GM23338 (cell line): ENCODE results near the gene SNX15. TPM values are rescaled to one million over a fixed set of nuclear protein-coding genes. Genes with fewer than 3 reads are reported as not detected.

ENCODE experiments used
- ATAC-seq: fragments of 200-7000 bp; cut with Tn5 transposase; 3 replicates; pipeline ENCODE4 v1.9.1; 2020
- DNase-seq: peaks from one replicate; pipeline ENCODE4 v3.0.0-alpha.2; 2015; ENCODE audit warnings: low spot score
- H2AFZ ChIP-seq: fragments of 200-600 bp; sonication (generic); 2 replicates; pipeline ENCODE4 v1.8.0; 2016; ENCODE audit warnings: antibody characterized with exemption, mild to moderate bottlenecking, moderate library complexity
- H3F3A ChIP-seq: fragments of 200-600 bp; sonication (generic); replicated peaks from 2 replicates; pipeline ENCODE4 v1.8.0; 2017; ENCODE audit warnings: antibody characterized with exemption, mixed run types, low read depth
- H3K27ac ChIP-seq: fragments of 200-600 bp; sonication (generic); 2 replicates; pipeline ENCODE4 v1.6.1; 2016; ENCODE audit warnings: low read depth
- H3K27me3 ChIP-seq: fragments of 200-600 bp; sonication (generic); 2 replicates; pipeline ENCODE4 v1.8.0; 2016; ENCODE audit warnings: mild to moderate bottlenecking, mixed run types, moderate library complexity; ENCODE audit not compliant: insufficient read depth
- H3K36me3 ChIP-seq: fragments of 200-600 bp; sonication (generic); 2 replicates; pipeline ENCODE4 v1.8.0; 2016; ENCODE audit warnings: mild to moderate bottlenecking; ENCODE audit not compliant: insufficient read depth
- H3K4me1 ChIP-seq: fragments of 200-600 bp; sonication (generic); 2 replicates; pipeline ENCODE4 v1.8.0; 2016; ENCODE audit warnings: mild to moderate bottlenecking, moderate library complexity; ENCODE audit not compliant: insufficient read depth
- H3K4me2 ChIP-seq: fragments of 200-600 bp; sonication (generic); 2 replicates; pipeline ENCODE4 v1.7.1; 2017; ENCODE audit warnings: mixed run types
- H3K4me3 ChIP-seq: fragments of 200-600 bp; sonication (generic); 2 replicates; pipeline ENCODE4 v1.6.1; 2016; ENCODE audit warnings: mixed run types
- H3K79me2 ChIP-seq: fragments of 200-600 bp; sonication (generic); replicated peaks from 2 replicates; pipeline ENCODE4 v1.8.0; 2017; ENCODE audit warnings: mild to moderate bottlenecking; ENCODE audit not compliant: insufficient read depth
- H3K9me2 ChIP-seq: fragments of 200-600 bp; sonication (generic); 2 replicates; pipeline ENCODE4 v1.8.0; 2017; ENCODE audit not compliant: insufficient read depth
- H4K20me1 ChIP-seq: fragments of 200-600 bp; sonication (generic); replicated peaks from 2 replicates; pipeline ENCODE4 v1.8.0; 2017; ENCODE audit warnings: mild to moderate bottlenecking; ENCODE audit not compliant: insufficient read depth
- H3K27ac Mint-ChIP-seq: 2 replicates; pipeline ENCODE4 v1.8.0; 2020; ENCODE audit warnings: inconsistent platforms, mild to moderate bottlenecking, moderate library complexity, mixed read lengths
- H3K27me3 Mint-ChIP-seq: 3 replicates; pipeline ENCODE4 v1.8.0; 2022; ENCODE audit warnings: low read depth, mild to moderate bottlenecking, moderate library complexity, mixed read lengths, inconsistent platforms; ENCODE audit not compliant: insufficient read depth, poor library complexity
- H3K36me3 Mint-ChIP-seq: 3 replicates; pipeline ENCODE4 v1.8.0; 2021; ENCODE audit warnings: low read depth, mild to moderate bottlenecking, inconsistent platforms, moderate library complexity, mixed read lengths
- H3K4me1 Mint-ChIP-seq: 3 replicates; pipeline ENCODE4 v1.8.0; 2020; ENCODE audit warnings: mild to moderate bottlenecking, inconsistent platforms, mixed read lengths
- H3K4me3 Mint-ChIP-seq: 3 replicates; pipeline ENCODE4 v1.8.0; 2021; ENCODE audit warnings: moderate library complexity, mild to moderate bottlenecking, inconsistent platforms, mixed read lengths
- H3K9me3 Mint-ChIP-seq: 3 replicates; pipeline ENCODE4 v1.8.0; 2020; ENCODE audit warnings: moderate library complexity, mild to moderate bottlenecking, inconsistent platforms, mixed read lengths
- CREB1 ChIP-seq: fragments of 250-450 bp; sonication (Bioruptor Pico); IDR thresholded peaks from 2 replicates; pipeline ENCODE4 v1.5.0; 2020; ENCODE audit warnings: low read depth, mild to moderate bottlenecking, moderate library complexity
- CTCF ChIP-seq, 2 experiments: fragments of 200-600 bp in 1 of 2; sonication (generic) in 1 of 2; conservative IDR thresholded peaks; 2 replicates each; pipeline versions ENCODE4 v1.5.1 to v1.6.1; 2016 to 2017; ENCODE audit warnings: antibody characterized with exemption in 2 of 2, low read depth in 2 of 2, mild to moderate bottlenecking in 2 of 2, moderate library complexity in 1 of 2
- ETS1 ChIP-seq: IDR thresholded peaks from 2 replicates; pipeline ENCODE4 v1.6.1; 2016; ENCODE audit warnings: antibody characterized with exemption
- EZH2 ChIP-seq: fragments of 200-600 bp; sonication (generic); IDR thresholded peaks from one replicate; pipeline ENCODE4 v1.8.0; 2017; ENCODE audit warnings: antibody characterized with exemption, mild to moderate bottlenecking, low read depth; ENCODE audit not compliant: unreplicated experiment
- EZH2phosphoT487 ChIP-seq: fragments of 200-600 bp; sonication (generic); IDR thresholded peaks from one replicate; pipeline ENCODE4 v1.8.1; 2018; ENCODE audit warnings: antibody characterized with exemption; ENCODE audit not compliant: unreplicated experiment
- JUNB ChIP-seq: IDR thresholded peaks from one replicate; pipeline ENCODE4 v1.6.1; 2016; ENCODE audit warnings: antibody characterized with exemption; ENCODE audit not compliant: unreplicated experiment
- NANOG ChIP-seq: IDR thresholded peaks from 2 replicates; pipeline ENCODE4 v1.6.1; 2016; ENCODE audit warnings: antibody characterized with exemption, borderline replicate concordance
- POLR2AphosphoS5 ChIP-seq: IDR thresholded peaks from 2 replicates; pipeline ENCODE4 v1.6.1; 2016; ENCODE audit warnings: antibody characterized with exemption, low read depth
- STAT1 ChIP-seq: IDR thresholded peaks from one replicate; pipeline ENCODE4 v1.6.1; 2016; ENCODE audit warnings: antibody characterized with exemption; ENCODE audit not compliant: unreplicated experiment
- ZNF114 ChIP-seq: fragments of 250-450 bp; sonication (Bioruptor Pico); IDR thresholded peaks from 2 replicates; pipeline ENCODE4 v1.5.0; 2020; ENCODE audit warnings: mild to moderate bottlenecking, moderate library complexity
- ZNF331 ChIP-seq: fragments of 250-450 bp; sonication (Bioruptor Pico); IDR thresholded peaks from 2 replicates; pipeline ENCODE4 v1.5.0; 2020; ENCODE audit warnings: low read depth, mild to moderate bottlenecking, moderate library complexity
- ZNF462 ChIP-seq: fragments of 250-450 bp; sonication (Bioruptor Pico); IDR thresholded peaks from 2 replicates; pipeline ENCODE4 v1.5.0; 2020; ENCODE audit warnings: mild to moderate bottlenecking, moderate library complexity
- polyA plus RNA-seq: library from polyadenylated mRNA; unstranded; fragments of >200 nt; fragmentation: Nextera tagmentation; extraction: Ambion mirVana; gene quantifications from 2 replicates; pipeline ENCODE4 v1.2.1, GENCODE V29; 2016
- total RNA-seq: library from RNA; depleted of rRNA; stranded (reverse); fragments of >200 nt; shearing (Covaris generic); gene quantifications from 2 replicates; pipeline ENCODE4 v1.2.3, GENCODE V29; 2014

SNX15 gene
- total and polyA plus RNA-seq, 2 experiments from 2014 or later, result 13.0 to 21.4 TPM

- TF ChIP-seq ETS1, result 0 out of 2 replicates have a peak, but pooled peaks have one; percentile 50
- TF ChIP-seq NANOG, result no peak
- TF ChIP-seq POLR2AphosphoS5, result peak; percentile 68
- 0 out of 2 replicates have a peak, but pooled peaks have one; percentile 24 for TF ChIP-seq CREB1 (CRISPR knock-in tag)
- no peak for TF ChIP-seq EZH2phosphoT487
Measured at GRCh38 chr11:65040847-65041622, 13.8 kb downstream of the SNX15 start, which contains the start of gene SAC3D1 (continued).

GRCh38 chr11:65042891-65043290 is 15.7 kb downstream of the SNX15 start:
- peaks cover 3% of the 10 kb centered on the region; the same call in 1 of the 2 replicates for H3K4me1 ChIP-seq
- ATAC-seq, result no peak
- Mint-ChIP-seq H3K36me3 (peaks cover 17% of the 10 kb centered on the region), H3K4me1 (peaks cover 14% of the 10 kb centered on the region), H3K4me3 (peak overlapping the region; percentile 94), H3K27me3 (peaks cover 11% of the 10 kb centered on the region), H3K9me3 (no peaks in the 10 kb centered on the region), H3K27ac (no peak overlapping the region)
- H3K36me3 ChIP-seq, result no peaks in the 10 kb centered on the region
- H3K4me2 ChIP-seq, result peak overlapping the region; percentile 91; the same call in 1 of the 2 replicates
- no peak for DNase-seq
- no peaks in the 10 kb centered on the region for H3K9me2 ChIP-seq
- H3K27ac ChIP-seq, result no peak overlapping the region
- H2AFZ ChIP-seq, result no peak overlapping the region
- H3K27me3 ChIP-seq, result no peaks in the 10 kb centered on the region
- peak overlapping the region; percentile 87; the same call in 1 of the 2 replicates for H3K4me3 ChIP-seq
- 0 out of 2 replicates have a peak, but pooled peaks cover 11% of the 10 kb centered on the region for H3F3A ChIP-seq
- peaks cover 11% of the 10 kb centered on the region for H4K20me1 ChIP-seq
- H3K79me2 ChIP-seq, result peaks cover 18% of the 10 kb centered on the region
- TF ChIP-seq ZNF331 (CRISPR knock-in tag) (no peak), JUNB (no peak), ZNF462 (CRISPR knock-in tag) (no peak), NANOG (no peak), EZH2 (no peak), CREB1 (CRISPR knock-in tag) (no peak), STAT1 (no peak), POLR2AphosphoS5 (no peak), ETS1 (no peak), ZNF114 (CRISPR knock-in tag) (no peak), EZH2phosphoT487 (no peak), CTCF (conservative IDR thresholded peaks at IDR 0.05; ENCODE audit: low read depth in 2 of 2) (no peak)
